Measurements from ENCODE around the gene AP4S1.

GRCh38 chr14:31085027-31085426 is 59.6 kb downstream of the AP4S1 start:
- TF ChIP-seq GATA2 (IDR thresholded peaks at IDR 0.05; ENCODE audit: low read depth, low read length): no peak
- TF ChIP-seq GATA3 (IDR thresholded peaks at IDR 0.05; ENCODE audit: low read depth, low read length): no peak
